Measurements from ENCODE around the gene GRIK3.

GRIK3 gene

DNA sequence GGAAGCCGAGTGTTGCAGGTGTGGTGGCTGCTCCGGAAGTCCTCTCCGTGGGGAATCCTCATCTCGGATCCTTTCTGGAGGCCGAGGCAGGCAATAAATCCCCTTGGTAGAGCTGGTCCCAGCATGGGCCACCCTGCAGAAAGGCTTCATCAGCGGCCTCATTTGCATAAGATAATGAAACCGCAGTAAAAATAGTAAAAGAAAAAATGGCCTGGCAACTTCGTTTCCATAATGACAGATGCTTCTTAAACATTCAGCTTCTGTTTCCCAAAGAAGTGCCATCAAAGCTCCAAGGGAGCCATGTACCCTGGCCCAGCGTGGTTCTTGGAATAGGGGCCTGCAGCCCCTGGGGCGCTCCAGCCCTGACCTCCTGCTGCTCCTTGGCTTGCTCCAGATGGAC is 244.1 kb downstream of the GRIK3 start:
- TF ChIP-seq ZFX (IDR thresholded peaks at IDR 0.05; ENCODE audit: borderline replicate concordance) = no peak
- no peak for TF ChIP-seq CTCF (IDR thresholded peaks at IDR 0.05)
- H3K27ac ChIP-seq = no peak overlapping the region

DNA sequence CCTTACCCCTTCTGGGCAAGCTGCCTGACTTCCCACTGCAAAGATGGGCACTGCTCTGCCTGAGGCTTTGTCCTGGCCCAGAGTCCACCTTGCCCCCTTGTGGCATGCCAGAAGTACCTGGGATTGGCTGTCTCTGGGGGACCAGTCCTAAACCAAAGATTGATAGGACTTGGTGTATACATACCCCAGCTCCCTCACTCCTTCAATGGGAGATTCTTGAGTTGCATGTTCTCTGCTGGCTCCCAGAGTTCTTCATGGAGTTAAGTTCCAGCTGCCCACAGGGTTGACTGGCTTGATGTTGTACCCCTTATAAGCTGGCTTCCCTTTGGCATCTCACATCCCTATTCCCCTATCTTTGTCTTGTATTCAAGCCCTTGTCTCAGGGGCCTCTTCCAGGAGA is 244.8 kb downstream of the GRIK3 start:
- TF ChIP-seq ZFX (IDR thresholded peaks at IDR 0.05; ENCODE audit: borderline replicate concordance) (no peak), CTCF (IDR thresholded peaks at IDR 0.05) (no peak)
- H3K27ac ChIP-seq = no peak overlapping the region

DNA sequence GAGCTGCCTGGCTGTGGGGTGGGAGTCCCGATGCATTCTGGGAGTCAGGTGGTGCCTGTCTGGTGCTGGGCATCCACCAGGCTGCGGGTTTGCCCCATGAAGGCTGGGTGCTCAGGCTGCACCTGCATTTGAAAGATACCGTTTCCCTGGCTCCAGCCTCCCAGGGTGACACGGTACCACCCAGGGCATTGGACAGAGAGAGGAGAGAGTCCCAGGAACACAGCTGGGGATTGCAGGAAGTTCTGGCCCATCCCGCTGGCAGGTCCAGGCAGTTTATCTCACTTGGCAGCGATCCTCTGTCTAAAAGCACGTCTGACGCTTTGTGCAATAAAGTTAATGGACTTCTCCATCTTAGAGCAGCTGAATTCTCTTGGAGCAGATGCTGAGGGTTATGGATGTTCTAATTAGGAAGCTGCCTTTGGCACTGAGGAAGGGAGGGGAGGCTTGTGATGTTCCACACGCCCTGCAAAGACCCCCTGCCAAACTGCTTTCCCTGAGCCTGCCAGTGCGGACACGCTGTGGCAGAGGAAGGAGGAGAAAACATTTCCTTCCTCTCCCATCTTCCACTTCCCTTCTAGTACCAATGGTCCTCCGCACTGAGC is 246.9 kb downstream of the GRIK3 start:
- no peak overlapping the region for H3K27ac ChIP-seq
- TF ChIP-seq CTCF (IDR thresholded peaks at IDR 0.05) (no peak), ZFX (IDR thresholded peaks at IDR 0.05; ENCODE audit: borderline replicate concordance) (no peak)

- TF ChIP-seq CTCF (IDR thresholded peaks at IDR 0.05) (no peak), ZFX (IDR thresholded peaks at IDR 0.05; ENCODE audit: borderline replicate concordance) (no peak)
- H3K27ac ChIP-seq = no peak overlapping the region
Observed at GRCh38 chr1:36786425-36786824, 247.9 kb downstream of the GRIK3 start.

- no peak overlapping the region for H3K27ac ChIP-seq
- TF ChIP-seq CTCF (IDR thresholded peaks at IDR 0.05) (no peak), ZFX (IDR thresholded peaks at IDR 0.05; ENCODE audit: borderline replicate concordance) (no peak)
Observed at GRCh38 chr1:36784147-36784859, 250.0 kb downstream of the GRIK3 start.

- H3K27ac ChIP-seq = no peak overlapping the region
- TF ChIP-seq ZFX (IDR thresholded peaks at IDR 0.05; ENCODE audit: borderline replicate concordance) = no peak
- no peak for TF ChIP-seq CTCF (IDR thresholded peaks at IDR 0.05)
Observed at GRCh38 chr1:36783475-36783874, 250.8 kb downstream of the GRIK3 start.

- H3K27ac ChIP-seq = no peak overlapping the region
- TF ChIP-seq ZFX (IDR thresholded peaks at IDR 0.05; ENCODE audit: borderline replicate concordance) = no peak
- no peak for TF ChIP-seq CTCF (IDR thresholded peaks at IDR 0.05)
Observed at GRCh38 chr1:36782785-36783184, 251.5 kb downstream of the GRIK3 start.

Measured in 22Rv1 (cell line).